ENCODE data around the gene CDKN2AIPNL. TPM values are rescaled to one million over a fixed set of nuclear protein-coding genes. Genes with fewer than 3 reads are reported as not detected.
"Not testable (repeated sequence)": the region's sequence is repeated elsewhere in the genome, so short reads cannot be mapped to it uniquely, and the experiment has no call there.

CDKN2AIPNL gene
- total RNA-seq, 1 donor from 2014 or later = 24.6 TPM

- intact Hi-C loops (cut with micrococcal nuclease) = no loop called here
These were observed 5.3 kb downstream of the CDKN2AIPNL start for GRCh38 chr5:134406390-134406789.

- intact Hi-C loops (cut with micrococcal nuclease) = no loop called here
These were observed 7.7 kb downstream of the CDKN2AIPNL start for GRCh38 chr5:134403951-134404350.

- intact Hi-C loops (cut with micrococcal nuclease) = no loop called here
These were observed 13.0 kb downstream of the CDKN2AIPNL start for GRCh38 chr5:134398609-134399155.

GRCh38 chr5:134397196-134397595 is 14.5 kb downstream of the CDKN2AIPNL start:
- intact Hi-C loops (cut with micrococcal nuclease) = no loop called here

- intact Hi-C loops (cut with micrococcal nuclease) = no loop called here
These were observed 15.4 kb downstream of the CDKN2AIPNL start for GRCh38 chr5:134396274-134396673.

- intact Hi-C loops (cut with micrococcal nuclease) = no loop called here
These were observed 16.7 kb downstream of the CDKN2AIPNL start for GRCh38 chr5:134394932-134395331.

- intact Hi-C loops (cut with micrococcal nuclease) = no loop called here
These were observed 19.4 kb downstream of the CDKN2AIPNL start for GRCh38 chr5:134392301-134392700.

GRCh38 chr5:134387443-134387842 is 24.2 kb downstream of the CDKN2AIPNL start:
- intact Hi-C loops (cut with micrococcal nuclease) = no loop called here

- intact Hi-C loops (cut with micrococcal nuclease) = loop anchor here (1.0 kb wide), 1 partner anchor 12 kb away; no protein-coding TSS in a partner anchor
These were observed 27.5 kb downstream of the CDKN2AIPNL start for GRCh38 chr5:134383980-134384697.

- intact Hi-C loops (cut with micrococcal nuclease) = not testable (repeated sequence)
These were observed 29.5 kb downstream of the CDKN2AIPNL start for GRCh38 chr5:134382204-134382603.

GRCh38 chr5:134380346-134380745 is 31.3 kb downstream of the CDKN2AIPNL start:
- intact Hi-C loops (cut with micrococcal nuclease) = no loop called here

- intact Hi-C loops (cut with micrococcal nuclease) = loop anchor here (5.0 kb wide), 1 partner anchor 407 kb away; the partner anchor contains the start of gene C5orf15
These were observed 37.4 kb downstream of the CDKN2AIPNL start for GRCh38 chr5:134374232-134374631.

- intact Hi-C loops (cut with micrococcal nuclease) = loop anchor here (2.0 to 5.0 kb wide), 2 partner anchors 213 to 406 kb away; partner anchors contain the start of gene C5orf15
These were observed 38.0 kb downstream of the CDKN2AIPNL start for GRCh38 chr5:134373633-134374032.

GRCh38 chr5:134371834-134372340 is 39.8 kb downstream of the CDKN2AIPNL start:
- intact Hi-C loops (cut with micrococcal nuclease) = loop anchor here (1.0 to 5.0 kb wide), 16 partner anchors 12 to 533 kb away; partner anchors contain the start of genes C5orf15, C5orf24, CAMLG and CDKN2AIPNL

- intact Hi-C loops (cut with micrococcal nuclease) = loop anchor here (1.0 to 5.0 kb wide), 13 partner anchors 40 to 534 kb away; partner anchors contain the start of genes C5orf15, C5orf24, CAMLG and CDKN2AIPNL
These were observed 40.5 kb downstream of the CDKN2AIPNL start, which contains the start of gene UBE2B for GRCh38 chr5:134370871-134371833. Gene UBE2B (plus strand): TSS chr5:134371569. CDS start chr5:134371596, 27 bp downstream.

GRCh38 chr5:134370311-134370870 is 41.3 kb downstream of the CDKN2AIPNL start:
- intact Hi-C loops (cut with micrococcal nuclease) = loop anchor here (1.0 to 5.0 kb wide), 6 partner anchors 68 to 534 kb away; partner anchors contain the start of genes C5orf15, C5orf24, PCBD2 and VDAC1

GRCh38 chr5:134365604-134366003 is 46.1 kb downstream of the CDKN2AIPNL start:
- intact Hi-C loops (cut with micrococcal nuclease) = loop anchor here (10.0 kb wide), 1 partner anchor 1029 kb away; the partner anchor contains the start of gene MACROH2A1

GRCh38 chr5:134355681-134356080 is 56.0 kb downstream of the CDKN2AIPNL start:
- intact Hi-C loops (cut with micrococcal nuclease) = no loop called here
